Measurements from ENCODE around the gene SHROOM3. TPM values are rescaled to one million over a fixed set of nuclear protein-coding genes. Genes with fewer than 3 reads are reported as not detected.

Gene SHROOM3
- polyA plus RNA-seq, 2 of the 4 experiments (the other 2 are of a cell fraction), result 2.8 to 5.1 TPM

GRCh38 chr4:76546759-76547742, 112.0 kb downstream of the SHROOM3 start:
- Histone ChIP-seq H3K4me1 (peaks cover 11% of the 10 kb centered on the region; the same call in 2 of the 3 replicates), H3K27ac (peak overlapping the region; percentile 12 to 24; a peak in 1 of 6 replicates), H3K9me3 (no peaks in the 10 kb centered on the region), H3K4me3 (no peak overlapping the region), H3K4me2 (peak overlapping the region; percentile 3; the same call in 2 of the 3 replicates)
- FAIRE-seq (no peak), DNase-seq (ENCODE audit: low read depth in 1 of 2, low spot score in 1 of 2) (no peak), ATAC-seq (no peak; a peak in 1 of 6 replicates)
- ChIA-PET CTCF (interaction anchor here (1.0 kb wide), 1 partner anchor 13 kb away, joined by 3 read pairs; no protein-coding TSS in a partner anchor), POLR2A (no interaction called here)
- TF ChIP-seq KDM1A (IDR thresholded peaks at IDR 0.05; ENCODE audit: low read depth) (no peak), RNF2 (IDR thresholded peaks at IDR 0.05; ENCODE audit: borderline replicate concordance, low read depth) (no peak), CTCF (IDR thresholded peaks at IDR 0.05) (no peak), HEYL (CRISPR knock-in tag; IDR thresholded peaks at IDR 0.05) (no peak), TP53 (CRISPR knock-in tag; IDR thresholded peaks at IDR 0.05) (no peak)
- WGBS (ENCODE audit: missing lambda C conversion rate), result 73% methylated on average over 14 of the region's 14 CpGs

GRCh38 chr4:76548704-76549103, 113.7 kb downstream of the SHROOM3 start:
- no peak for FAIRE-seq
- TF ChIP-seq SREBF2 (IDR thresholded peaks at IDR 0.05) (no peak), FOXS1 (CRISPR knock-in tag; IDR thresholded peaks at IDR 0.05) (no peak), HOXB13 (CRISPR knock-in tag; IDR thresholded peaks at IDR 0.05; ENCODE audit: low read depth) (no peak), CBX8 (IDR thresholded peaks at IDR 0.05) (no peak), POLR2AphosphoS2 (conservative IDR thresholded peaks at IDR 0.05; ENCODE audit: low read length) (no peak), JUNB (IDR thresholded peaks at IDR 0.05) (no peak), PBX3 (IDR thresholded peaks at IDR 0.05) (no peak), TFCP2L1 (CRISPR knock-in tag; IDR thresholded peaks at IDR 0.05) (no peak), USF2 (IDR thresholded peaks at IDR 0.05) (no peak), ESRRA (IDR thresholded peaks at IDR 0.05; ENCODE audit: borderline replicate concordance, low read length) (no peak)
- H3K9me3 ChIP-seq, result no peaks in the 10 kb centered on the region
- peaks cover 11% of the 10 kb centered on the region; the same call in 2 of the 3 replicates for H3K4me1 ChIP-seq
- no peak for DNase-seq (ENCODE audit: low read depth in 1 of 2, low spot score in 1 of 2)
- ChIA-PET CTCF (interaction anchor here (0.9 to 1.0 kb wide), 2 partner anchors 9 to 492 kb away, joined by 3 read pairs; no protein-coding TSS in a partner anchor), POLR2A (no interaction called here)
- H3K4me3 ChIP-seq, result no peak overlapping the region
- WGBS (ENCODE audit: missing lambda C conversion rate), result 74% methylated on average over 7 of the region's 7 CpGs
- no peak for ATAC-seq
- no peak overlapping the region for H3K4me2 ChIP-seq
- H3K27ac ChIP-seq, result no peak overlapping the region

GRCh38 chr4:76549765-76550164, 114.7 kb downstream of the SHROOM3 start:
- 96% methylated on average over 1 of the region's 1 CpG for WGBS (ENCODE audit: missing lambda C conversion rate)
- ATAC-seq (no peak), DNase-seq (ENCODE audit: low read depth in 1 of 2, low spot score in 1 of 2) (no peak), FAIRE-seq (no peak)
- no peak overlapping the region for H3K4me2 ChIP-seq
- H3K4me3 ChIP-seq, result no peak overlapping the region
- H3K9me3 ChIP-seq, result no peaks in the 10 kb centered on the region
- ChIA-PET POLR2A (no interaction called here), CTCF (no interaction called here)
- no peak overlapping the region for H3K27ac ChIP-seq
- peaks cover 11% of the 10 kb centered on the region; the same call in 2 of the 3 replicates for H3K4me1 ChIP-seq
- TF ChIP-seq HDAC2 (IDR thresholded peaks at IDR 0.05) (no peak), RCOR1 (IDR thresholded peaks at IDR 0.05; ENCODE audit: low read depth, low read length) (no peak), ATOH8 (CRISPR knock-in tag; IDR thresholded peaks at IDR 0.05; ENCODE audit: low read depth) (no peak), FOXS1 (CRISPR knock-in tag; IDR thresholded peaks at IDR 0.05) (no peak), PBX3 (IDR thresholded peaks at IDR 0.05) (no peak), CTCF (IDR thresholded peaks at IDR 0.05) (no peak), HEYL (CRISPR knock-in tag; IDR thresholded peaks at IDR 0.05) (no peak), ELK1 (IDR thresholded peaks at IDR 0.05; ENCODE audit: low read depth, low read length) (no peak), RAD21 (conservative IDR thresholded peaks at IDR 0.05 in 1 of 2, IDR thresholded peaks at IDR 0.05 in 1 of 2) (no peak), SREBF2 (IDR thresholded peaks at IDR 0.05) (no peak), ZC3H11A (IDR thresholded peaks at IDR 0.05) (no peak), CEBPB (IDR thresholded peaks at IDR 0.05) (no peak)
